GM18909 (cell line): Measurements from ENCODE around the gene LDLRAD4.
"Not testable (repeated sequence)": the region's sequence is repeated elsewhere in the genome, so short reads cannot be mapped to it uniquely, and the experiment has no call there.

Experiments used
- ATAC-seq: cut with Tn5 transposase; IDR thresholded peaks from one replicate; pipeline ENCODE4 v1.9.1; 2021; ENCODE audit warnings: mild to moderate bottlenecking; ENCODE audit not compliant: unreplicated experiment, poor library complexity

The LDLRAD4 gene

GRCh38 chr18:13244135-13244534, 25.6 kb downstream of the LDLRAD4 start:
- ATAC-seq = no peak

DNA sequence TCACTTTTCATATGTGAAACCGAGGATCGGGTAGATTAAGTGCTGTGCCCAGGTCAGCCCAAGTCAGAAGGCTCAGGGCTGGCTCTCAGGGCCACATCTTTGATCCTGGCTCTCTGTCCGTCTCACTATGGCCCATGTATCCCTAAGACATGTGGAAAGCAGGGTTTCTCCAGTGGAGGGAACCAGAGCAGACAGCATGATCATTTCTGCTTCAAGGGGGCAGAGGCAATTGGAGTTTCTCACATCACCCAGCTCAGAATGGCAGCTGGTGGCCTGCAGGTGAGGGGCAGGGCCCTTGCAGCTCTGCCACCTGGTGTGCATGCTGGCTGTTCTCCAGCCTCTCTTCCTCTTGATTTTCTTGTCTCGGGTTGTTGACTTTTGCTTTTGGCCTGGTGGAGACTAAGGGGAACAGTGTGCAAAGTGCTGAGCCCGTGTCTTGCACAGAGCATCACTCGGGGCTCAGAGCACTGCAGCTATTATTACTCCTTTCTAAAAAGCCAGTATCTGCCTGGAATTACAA, 27.0 kb downstream of the LDLRAD4 start:
- no peak for ATAC-seq

DNA sequence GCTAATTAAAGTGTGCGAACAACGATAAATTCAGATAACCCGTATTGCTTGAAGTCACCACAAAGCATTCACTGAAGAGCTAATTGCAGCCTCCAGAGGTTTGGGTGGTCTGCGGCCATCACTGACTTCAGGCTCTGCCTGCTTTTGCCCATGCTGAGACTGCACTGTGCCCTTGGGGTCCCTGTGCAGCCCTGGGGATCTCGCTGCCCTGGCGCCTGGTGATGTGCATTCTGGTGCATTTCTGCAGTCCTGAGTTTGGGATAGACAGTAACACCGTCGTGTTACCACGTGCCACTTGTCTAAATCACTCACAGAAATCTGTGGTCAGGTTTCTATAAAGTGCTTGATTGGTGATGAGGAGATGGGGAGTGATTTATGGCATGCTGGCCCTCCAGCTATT, 27.6 kb downstream of the LDLRAD4 start:
- no peak for ATAC-seq

DNA sequence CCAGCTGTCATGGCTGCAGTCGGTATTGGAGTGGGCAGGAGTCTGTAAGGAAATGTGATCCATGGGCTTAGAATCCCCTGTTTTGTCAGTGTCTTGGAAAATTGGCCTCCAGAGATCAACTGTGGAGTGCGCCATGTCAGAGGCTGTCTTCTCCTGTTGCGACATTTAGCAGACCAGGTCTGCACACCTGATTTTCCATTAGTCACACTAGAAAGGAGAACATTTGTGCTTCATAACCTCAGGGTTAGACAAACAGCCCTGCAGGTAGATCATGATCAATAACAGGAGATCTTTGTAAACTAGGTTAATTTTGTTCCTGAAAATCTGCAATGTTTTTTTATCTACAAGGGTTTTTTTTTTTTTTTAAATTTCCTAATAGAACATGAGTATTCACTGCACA, 28.0 kb downstream of the LDLRAD4 start:
- ATAC-seq = no peak

- no peak for ATAC-seq
Measured at GRCh38 chr18:13247506-13247905, 28.9 kb downstream of the LDLRAD4 start.

DNA sequence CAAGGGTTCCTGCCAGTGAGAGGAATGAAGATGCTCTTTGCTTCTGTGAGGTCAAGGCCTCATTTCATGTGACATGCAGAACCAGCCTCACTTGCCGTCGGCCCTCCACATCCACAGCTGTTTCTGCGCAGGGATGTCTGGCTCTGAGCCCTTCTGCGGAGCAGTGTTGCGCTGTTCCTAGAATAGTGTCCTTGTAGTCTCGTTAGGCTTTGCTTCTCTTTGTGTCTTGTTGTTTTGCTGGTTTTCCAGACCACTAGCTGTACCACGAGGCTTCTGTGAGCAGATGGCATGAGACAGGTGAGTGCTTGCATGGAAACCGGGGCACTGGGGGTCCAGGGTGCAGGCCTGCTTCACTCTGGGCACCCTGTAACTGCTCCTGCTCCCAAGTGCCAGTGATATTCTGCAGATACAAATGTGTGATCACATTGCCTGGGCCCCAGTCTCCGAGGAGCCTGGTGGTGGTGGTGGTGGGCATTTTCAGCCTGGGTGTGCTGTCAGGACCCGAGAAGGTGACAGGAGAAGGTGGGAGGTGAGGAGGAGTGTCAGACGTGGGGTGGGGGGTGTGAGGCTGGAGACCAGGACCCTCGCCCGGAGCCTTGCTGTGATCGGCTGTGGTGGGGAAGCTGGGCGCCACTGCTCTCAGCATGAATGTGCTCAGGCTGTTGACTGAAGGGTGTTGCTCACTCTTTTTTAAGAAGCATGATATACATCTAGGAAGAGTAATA, 34.3 kb downstream of the LDLRAD4 start:
- ATAC-seq = no peak

DNA sequence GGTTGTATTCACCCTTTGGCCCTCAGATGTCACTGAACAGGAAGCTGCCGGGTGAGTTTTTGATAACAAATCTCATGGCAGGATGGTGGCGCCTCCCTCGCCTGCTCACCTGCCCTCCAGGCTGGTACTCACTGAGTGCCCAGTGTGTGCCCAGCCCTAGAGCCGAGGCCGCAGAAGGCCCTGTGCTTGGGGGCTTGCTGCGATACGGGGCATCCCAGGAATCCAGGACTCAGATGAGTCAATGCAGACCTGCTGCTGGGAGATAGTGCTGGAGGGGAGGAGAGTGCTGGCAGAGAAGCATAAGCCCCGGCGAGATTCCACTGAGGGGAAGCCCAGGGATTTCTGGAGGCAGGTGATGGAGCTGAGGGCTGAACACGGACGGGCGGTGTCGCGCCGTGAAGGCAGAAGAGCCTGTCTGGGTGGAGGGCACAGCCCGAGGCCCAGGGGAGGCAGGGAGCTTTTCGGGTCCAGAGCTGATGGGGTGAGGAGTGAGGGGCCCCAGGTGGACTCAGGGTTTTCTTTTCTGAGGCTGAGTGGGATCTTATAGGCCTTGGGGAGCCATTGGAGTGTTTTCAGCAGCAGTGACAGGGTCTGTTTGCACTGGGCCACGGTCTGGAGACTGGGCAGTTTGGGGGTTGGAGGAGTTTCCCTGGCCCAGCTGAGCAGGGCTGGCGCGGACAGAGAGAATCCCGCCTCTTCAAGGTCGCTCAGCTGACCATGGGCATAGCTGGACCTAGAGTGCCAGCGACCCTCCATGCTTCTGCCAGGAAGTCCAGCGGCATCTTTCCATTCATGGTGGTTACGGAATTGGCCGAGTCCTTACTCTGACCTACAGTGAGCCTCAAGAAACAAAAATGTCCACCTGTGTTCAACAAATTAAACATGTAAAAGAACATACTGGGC, 35.5 kb downstream of the LDLRAD4 start:
- no peak for ATAC-seq

DNA sequence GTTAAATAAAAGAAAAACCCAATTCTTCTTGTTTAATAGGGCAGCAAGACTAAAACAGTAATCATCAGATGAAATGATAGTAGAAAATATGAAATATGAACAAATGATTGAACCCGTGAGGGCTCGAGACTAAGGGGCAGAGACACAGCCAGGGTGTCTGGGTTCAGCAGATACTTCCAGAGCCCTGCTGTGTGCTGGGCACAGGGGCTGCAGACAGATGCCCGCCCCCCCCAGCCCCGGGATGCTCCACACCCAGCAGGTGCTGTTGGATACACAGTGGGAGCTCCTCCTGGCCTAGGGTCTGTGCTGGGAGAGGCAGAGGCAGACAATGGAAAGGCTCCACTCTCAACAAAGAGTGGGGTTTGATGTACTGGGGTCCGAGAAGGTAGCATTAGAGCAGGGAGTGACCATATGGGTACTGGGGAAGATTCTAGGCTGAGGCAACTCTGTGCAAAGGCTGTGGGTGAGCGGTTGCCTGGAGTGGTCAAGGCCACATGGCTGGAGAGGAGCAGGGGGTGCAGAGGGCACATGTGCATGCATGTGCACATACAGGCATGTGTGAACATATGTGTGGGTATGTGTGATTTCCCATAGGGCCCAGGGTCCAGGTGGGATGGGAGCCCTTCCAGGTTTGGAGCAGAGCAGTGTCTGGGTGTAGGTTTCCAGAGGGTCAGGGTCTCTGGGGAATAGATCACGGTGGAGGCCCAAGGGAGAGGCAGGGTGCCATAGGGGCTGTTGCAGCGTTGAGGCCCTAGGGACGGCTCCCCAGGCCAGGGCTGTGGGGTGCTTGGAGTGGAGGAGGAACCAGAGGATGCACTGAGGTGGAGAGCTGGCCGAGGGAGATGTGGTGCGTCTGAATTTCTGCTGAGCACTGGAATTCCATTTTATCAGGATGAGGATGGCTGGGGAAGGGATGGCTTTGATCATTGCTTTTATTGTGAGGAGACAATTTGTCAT, 36.7 kb downstream of the LDLRAD4 start:
- no peak for ATAC-seq

DNA sequence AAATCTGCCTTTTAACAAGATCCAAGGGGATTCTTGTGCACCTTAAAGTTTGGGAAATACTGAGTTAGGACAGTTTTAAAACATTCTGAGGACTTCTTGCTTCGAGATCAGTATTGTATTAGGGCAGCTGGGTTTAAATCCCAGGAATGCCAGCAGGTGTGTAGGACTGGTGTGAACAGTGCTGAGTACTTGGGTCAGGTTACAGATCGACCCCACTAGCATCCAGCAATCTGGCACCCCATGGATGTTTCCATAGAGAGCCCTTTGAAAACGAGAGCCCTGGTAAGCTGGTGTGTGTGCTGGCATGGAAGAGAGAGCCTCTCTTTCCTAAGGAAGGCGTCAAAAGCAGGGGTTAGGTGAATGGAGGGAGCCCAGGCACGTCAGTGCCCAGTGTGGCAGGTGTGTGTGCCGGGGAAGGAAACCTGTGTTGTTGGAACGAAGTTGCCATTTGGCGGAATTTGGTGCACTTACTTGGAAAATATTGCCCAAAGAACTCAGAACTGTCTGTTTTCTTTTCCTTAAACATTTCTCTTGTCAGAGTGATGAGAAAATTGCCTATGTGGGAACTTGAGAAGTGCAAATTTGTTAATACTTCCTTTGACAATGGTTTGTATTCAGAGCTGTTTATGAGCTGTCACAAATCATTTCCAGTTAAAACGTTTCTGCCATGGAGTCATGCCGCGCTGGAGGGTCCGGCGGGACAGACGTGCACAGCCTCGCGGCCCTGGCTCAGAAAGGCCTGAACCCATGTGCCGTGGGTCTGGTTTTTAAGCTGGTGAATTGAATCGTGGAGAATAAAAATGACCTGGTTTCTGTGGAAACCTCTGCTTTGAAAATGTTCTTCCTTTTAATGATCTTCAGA, 38.1 kb downstream of the LDLRAD4 start:
- no peak for ATAC-seq

- ATAC-seq = no peak
Measured at GRCh38 chr18:13257361-13257980, 38.9 kb downstream of the LDLRAD4 start.

DNA sequence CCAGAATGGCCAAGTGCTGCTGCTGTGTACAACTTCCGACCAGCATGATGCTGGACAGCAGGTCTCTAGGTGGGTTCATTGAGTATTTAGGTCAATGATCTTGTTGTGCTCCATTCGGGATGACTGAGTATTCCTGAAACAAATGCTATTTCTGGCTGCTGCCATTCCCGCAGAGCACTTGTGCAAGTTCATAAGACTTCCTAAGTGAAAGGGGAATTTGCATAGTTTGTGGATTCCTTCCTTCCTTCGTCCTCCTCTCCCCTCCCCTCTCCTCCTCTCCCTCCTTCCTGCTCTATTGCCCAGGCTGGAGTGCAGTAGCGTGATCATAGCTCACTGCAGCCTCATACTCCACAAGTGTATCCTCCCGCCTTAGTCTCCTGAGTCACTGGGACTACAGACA, 40.4 kb downstream of the LDLRAD4 start:
- ATAC-seq = no peak

GRCh38 chr18:13259701-13260100, 41.1 kb downstream of the LDLRAD4 start:
- ATAC-seq = no peak

DNA sequence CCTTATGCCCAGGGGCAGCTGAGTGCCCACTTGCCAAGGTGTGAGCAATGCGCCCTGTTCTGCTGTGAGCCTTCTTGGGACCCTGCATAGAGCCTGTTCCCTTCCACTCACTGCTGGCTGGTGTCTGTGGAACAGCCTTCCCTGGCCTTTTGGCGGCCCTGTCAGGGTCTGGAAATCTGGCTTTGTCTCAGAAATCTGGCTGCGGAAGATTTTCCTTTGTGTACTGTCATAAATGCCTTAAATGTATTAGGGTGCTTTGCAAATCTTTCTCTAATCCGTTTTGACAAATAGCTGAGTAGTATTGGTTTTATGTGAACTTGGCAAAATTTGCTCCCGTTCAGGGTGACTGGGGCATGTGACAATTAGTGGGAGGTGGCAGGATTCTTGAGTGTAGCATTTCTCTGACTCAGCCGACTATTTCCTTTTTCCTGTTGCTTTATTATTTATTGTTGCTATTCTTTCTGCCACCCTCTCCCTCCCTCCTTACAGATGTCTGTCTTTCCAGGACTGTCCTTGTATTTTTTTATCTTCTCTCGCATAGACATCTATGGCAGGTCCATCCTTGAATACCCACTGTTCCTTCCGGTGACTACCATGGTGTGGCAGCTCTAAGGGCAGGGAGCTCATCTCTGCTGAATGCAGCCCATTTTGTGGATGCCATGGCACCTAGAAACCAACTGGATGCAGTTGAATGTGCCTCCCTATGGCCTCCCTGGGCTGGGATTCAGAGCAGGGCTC, 41.8 kb downstream of the LDLRAD4 start:
- ATAC-seq = no peak

GRCh38 chr18:13260935-13261640, 42.5 kb downstream of the LDLRAD4 start:
- ATAC-seq = no peak

DNA sequence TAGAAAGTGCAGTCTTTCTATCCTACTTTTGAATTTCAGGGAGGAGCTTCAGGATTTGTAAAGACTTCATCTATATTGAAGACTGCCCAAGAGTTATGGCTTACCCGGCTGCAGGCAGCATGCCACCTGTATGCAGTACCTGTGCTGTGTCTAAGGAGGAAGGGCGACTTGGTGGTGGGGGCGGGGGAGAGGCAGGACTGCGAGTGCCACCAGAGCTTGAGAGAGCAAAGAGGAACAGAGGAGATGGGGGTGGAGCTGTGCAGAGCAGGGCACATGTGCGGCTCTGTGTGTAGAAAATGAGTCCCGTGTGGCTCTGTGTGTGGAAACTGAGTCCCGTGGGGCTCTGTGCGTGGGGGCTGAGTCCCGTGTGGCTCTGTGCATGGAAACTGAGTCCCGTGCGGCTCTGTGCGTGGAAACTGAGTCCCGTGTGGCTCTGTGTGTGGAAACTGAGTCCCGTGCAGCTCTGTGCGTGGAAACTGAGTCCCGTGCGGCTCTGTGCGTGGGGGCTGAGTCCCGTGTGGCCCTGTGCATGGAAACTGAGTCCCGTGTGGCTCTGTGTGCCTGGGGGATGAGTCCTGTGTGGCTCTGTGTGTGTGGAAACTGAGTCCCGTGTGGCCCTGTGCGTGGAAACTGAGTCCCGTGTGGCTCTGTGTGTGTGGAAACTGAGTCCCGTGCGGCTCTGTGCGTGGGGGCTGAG, 43.2 kb downstream of the LDLRAD4 start:
- no peak for ATAC-seq

DNA sequence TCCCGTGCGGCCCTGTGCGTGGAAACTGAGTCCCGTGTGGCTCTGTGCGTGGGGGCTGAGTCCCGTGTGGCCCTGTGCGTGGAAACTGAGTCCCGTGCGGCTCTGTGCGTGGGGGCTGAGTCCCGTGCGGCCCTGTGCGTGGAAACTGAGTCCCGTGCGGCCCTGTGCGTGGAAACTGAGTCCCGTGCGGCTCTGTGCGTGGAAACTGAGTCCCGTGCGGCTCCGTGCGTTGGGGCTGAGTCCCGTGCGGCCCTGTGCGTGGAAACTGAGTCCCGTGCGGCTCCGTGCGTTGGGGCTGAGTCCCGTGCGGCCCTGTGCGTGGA, 43.8 kb downstream of the LDLRAD4 start:
- not testable (repeated sequence) for ATAC-seq
